LNCAP (cell line): ENCODE measurements around the gene ADIPOR1.

Source experiments
- CTCF ChIP-seq: fragments of 450-650 bp; IDR thresholded peaks from 2 replicates; pipeline ENCODE4 v1.5.1; 2017; ENCODE audit warnings: mild to moderate bottlenecking

ADIPOR1 gene

GRCh38 chr1:202966006-202966898, 8.1 kb upstream of the ADIPOR1 start:
- no peak for TF ChIP-seq CTCF

DNA sequence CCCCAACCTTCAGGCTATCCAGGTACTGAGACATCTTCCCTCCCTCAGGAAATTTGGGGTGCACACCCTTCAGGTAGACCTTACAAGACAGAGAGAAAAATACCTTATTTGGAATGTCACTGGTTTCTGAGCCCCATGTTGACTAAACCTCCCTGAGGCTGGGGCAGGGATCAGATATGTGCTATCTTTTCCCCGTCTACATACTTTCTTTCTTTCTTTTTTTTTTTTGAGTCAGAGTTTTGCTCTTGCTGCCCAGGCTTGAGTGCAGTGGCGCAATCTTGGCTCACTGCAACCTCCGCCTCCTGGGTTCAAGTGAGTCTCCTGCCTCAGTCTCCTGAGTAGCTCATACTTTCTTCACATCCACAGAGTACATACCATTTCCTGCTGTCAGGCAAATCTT, 7.3 kb upstream of the ADIPOR1 start:
- no peak for TF ChIP-seq CTCF

- TF ChIP-seq CTCF, result no peak
These were observed 6.8 kb upstream of the ADIPOR1 start for GRCh38 chr1:202964791-202965410.

DNA sequence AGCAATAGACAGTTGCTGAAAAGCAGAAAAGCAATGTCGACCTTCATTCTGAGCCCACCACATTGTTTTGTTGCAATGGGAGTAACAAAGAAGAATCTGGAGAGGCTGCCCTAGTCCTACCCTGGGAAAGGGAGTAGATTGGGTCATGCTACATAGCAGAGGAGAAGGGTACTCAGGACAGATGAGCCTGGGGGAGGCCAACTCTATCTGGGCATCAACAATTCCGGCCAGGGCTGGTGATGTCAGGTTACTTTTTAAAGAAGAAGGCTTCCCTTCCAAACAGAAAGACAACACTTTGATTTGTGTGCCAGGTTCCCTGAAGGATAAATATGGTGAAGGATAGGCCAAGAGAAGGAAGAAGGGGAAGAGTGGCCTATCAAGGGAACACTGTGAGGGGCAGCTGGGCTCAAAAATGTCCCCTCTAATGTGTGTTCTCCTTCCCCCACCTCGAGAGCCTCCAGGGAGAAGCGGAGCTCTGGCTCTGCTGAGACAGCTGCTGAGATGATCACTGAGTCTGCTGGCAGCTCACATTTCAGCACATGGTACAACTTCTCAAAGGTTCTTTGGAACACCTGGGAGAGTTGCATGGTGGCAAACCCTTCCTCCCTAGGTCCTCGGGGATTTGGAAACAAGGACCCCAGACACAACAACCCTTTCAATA, 3.2 kb upstream of the ADIPOR1 start:
- no peak for TF ChIP-seq CTCF

DNA sequence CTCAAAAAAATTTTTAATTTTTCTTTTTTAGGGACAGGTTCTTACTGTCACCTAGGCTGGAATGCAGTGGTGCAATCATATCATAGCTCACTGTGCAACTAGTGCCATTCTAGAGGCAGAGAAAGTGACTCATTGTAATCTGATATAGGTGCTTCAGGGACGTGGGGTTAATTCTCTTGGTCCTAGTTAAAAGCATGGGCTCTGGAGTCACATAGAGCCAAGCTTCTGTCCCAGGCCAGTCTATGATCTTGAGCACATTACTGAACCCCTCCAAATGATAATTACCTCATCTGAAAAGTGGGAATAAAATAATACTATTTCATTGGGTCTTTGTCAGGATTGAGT, 1.1 kb upstream of the ADIPOR1 start:
- no peak for TF ChIP-seq CTCF

DNA sequence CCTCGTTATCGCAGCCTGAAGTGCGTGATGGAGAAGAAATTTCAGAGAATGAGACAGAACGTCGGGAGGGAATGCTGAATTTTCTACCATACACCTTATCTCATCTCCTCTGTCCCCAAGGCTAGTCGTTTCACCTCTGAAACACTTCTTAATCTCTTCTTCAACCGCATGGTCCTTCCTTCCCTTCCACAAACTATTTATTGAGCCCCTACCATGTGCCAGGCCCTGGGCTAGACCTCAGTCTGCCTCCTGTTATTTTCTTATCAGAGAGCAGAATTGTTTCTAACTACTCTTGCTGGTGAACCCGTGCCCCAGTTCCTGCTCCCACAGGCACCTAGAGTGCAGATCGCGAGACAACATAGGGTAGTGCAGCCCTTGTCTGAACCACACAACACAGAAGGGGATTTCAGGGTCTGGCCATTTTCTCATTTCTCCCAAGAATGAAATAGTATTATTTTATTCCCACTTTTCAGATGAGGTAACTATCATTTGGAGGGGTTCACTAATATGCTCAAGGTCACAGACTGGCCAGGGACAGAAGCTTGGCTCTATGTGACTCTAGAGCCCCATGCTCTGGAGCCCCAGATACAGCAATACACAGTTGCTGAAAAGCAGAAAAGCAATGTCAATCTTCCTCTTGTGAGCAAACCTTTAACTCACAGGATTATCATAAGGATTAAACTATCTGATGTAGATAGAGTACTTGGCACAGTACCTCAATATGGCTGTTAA, 598 bp upstream of the ADIPOR1 start:
- TF ChIP-seq CTCF, result no peak

DNA sequence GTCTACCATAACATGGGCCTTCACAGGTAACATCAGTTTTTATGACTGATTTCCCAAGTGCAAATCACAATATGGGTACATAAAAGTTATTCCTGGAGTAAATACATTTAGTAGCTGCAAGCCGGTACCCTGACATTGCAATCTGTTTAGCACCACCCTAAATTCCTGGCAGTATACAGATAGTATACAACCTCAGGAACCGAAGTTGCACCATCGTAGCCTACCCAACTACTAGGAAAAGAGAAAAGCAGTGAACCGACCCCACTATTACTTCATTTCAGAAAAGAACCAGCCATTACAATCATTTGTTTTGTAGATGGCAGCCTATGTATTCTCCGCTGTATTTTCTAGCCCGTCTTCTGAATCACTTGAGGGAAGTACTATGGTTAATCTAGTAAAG, 1.1 kb downstream of the ADIPOR1 start:
- no peak for TF ChIP-seq CTCF
